ENCODE measurements around the gene OPCML. TPM values are rescaled to one million over a fixed set of nuclear protein-coding genes. Genes with fewer than 3 reads are reported as not detected.

OPCML gene
- total RNA-seq, 1 donor from 2014 or later: 0.58 TPM

GRCh38 chr11:132913886-132914285, 618.4 kb downstream of the OPCML start:
- no peak for DNase-seq (ENCODE audit: extremely low read depth, low read depth, low spot score)

GRCh38 chr11:132913295-132913694, 619.0 kb downstream of the OPCML start:
- DNase-seq (ENCODE audit: extremely low read depth, low read depth, low spot score): no peak

DNA sequence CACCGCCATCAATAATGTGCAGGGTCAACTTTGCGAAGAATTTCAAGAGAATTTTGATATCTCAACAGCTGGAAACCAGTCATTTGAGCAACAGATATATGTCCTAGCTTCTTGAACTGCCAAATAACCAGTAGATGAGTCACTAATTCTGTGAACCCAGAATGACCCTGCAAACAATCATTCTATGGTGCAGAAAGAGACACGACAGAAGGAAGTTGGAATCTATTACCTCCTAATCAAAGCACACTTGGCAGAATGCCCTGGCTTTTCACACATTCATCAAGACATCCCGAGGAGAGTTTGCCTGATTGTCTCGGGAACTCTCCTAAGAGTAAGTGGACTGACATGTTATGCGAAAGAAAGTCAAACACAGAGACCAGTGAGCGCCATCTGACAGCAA, 621.1 kb downstream of the OPCML start:
- no peak for DNase-seq (ENCODE audit: extremely low read depth, low read depth, low spot score)

- DNase-seq (ENCODE audit: extremely low read depth, low read depth, low spot score): no peak
Observed at GRCh38 chr11:132910011-132910760, 622.1 kb downstream of the OPCML start.

- DNase-seq (ENCODE audit: extremely low read depth, low read depth, low spot score): no peak
Observed at GRCh38 chr11:132909021-132909606, 623.2 kb downstream of the OPCML start.

DNA sequence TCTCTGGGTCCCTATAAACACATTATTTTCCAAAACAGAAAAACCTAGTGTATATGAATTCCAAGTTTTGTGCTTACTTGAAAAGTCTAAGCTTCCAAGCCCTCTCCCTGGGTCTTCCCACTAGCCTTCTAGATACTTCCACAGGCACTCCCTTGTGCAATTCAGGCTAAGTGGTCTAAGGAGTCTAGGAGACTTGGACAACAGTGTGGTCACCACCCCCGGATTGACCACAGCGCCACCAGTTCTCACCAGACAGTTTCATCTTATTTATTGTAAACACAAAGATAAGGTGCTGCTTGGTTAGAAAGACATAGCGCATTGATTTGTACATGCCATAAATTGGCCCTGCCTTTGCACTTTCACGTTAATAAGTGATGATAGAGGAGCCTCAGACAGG, 623.9 kb downstream of the OPCML start:
- DNase-seq (ENCODE audit: extremely low read depth, low read depth, low spot score): no peak

DNA sequence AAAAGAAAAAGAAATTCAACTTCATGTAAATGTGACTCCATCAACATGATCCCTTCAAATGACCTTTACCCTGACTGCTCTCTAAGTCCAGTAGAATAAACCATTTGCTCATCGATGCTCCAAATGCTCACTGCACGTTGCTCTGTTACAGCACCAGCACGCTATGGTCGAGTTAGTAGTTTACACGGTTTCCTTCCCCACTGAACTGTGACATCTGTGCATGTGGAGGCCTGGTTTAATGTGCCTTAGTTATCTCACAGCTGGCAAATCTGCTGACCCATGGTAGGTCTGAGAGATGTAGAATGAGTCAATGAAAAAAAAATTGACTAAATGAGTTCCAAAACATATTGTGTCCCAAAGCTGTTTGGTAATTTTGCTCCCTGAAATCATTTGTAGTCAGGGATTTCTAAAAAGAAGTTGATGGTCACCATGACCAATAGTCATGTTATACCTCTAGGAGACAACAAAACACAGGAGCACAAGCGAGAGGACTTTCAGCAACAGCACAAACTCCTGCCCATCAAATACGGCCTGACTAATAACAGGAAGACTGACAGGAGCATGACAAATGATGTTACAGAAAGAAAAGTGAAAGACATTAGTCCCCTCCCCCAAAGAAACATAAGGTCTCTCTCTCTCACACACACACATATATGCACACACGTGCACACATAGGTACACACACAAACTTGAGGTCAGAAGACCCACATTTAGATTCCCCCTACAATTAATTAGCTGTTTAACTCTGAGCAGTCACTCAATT, 624.5 kb downstream of the OPCML start:
- DNase-seq (ENCODE audit: extremely low read depth, low read depth, low spot score): no peak

- no peak for DNase-seq (ENCODE audit: extremely low read depth, low read depth, low spot score)
Observed at GRCh38 chr11:132904607-132905006, 627.7 kb downstream of the OPCML start.

DNA sequence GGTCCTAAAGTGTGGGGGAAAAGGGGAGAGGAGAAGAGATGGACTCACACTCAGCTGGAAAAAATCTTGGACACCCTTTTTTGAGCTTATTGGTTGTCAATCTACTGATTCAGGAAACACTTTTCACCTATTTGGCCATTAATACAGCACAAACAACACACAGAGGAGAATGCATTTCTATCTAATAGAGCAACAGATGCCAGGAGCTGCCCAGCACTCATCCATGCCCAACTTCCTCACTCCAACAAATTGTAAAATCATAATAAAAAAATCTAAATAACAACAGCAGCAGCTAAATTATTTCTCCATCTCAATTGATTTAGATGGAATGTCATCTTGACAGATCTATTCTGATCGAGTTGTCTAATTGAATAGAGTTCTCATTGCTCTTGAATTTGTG, 628.2 kb downstream of the OPCML start:
- DNase-seq (ENCODE audit: extremely low read depth, low read depth, low spot score): no peak

DNA sequence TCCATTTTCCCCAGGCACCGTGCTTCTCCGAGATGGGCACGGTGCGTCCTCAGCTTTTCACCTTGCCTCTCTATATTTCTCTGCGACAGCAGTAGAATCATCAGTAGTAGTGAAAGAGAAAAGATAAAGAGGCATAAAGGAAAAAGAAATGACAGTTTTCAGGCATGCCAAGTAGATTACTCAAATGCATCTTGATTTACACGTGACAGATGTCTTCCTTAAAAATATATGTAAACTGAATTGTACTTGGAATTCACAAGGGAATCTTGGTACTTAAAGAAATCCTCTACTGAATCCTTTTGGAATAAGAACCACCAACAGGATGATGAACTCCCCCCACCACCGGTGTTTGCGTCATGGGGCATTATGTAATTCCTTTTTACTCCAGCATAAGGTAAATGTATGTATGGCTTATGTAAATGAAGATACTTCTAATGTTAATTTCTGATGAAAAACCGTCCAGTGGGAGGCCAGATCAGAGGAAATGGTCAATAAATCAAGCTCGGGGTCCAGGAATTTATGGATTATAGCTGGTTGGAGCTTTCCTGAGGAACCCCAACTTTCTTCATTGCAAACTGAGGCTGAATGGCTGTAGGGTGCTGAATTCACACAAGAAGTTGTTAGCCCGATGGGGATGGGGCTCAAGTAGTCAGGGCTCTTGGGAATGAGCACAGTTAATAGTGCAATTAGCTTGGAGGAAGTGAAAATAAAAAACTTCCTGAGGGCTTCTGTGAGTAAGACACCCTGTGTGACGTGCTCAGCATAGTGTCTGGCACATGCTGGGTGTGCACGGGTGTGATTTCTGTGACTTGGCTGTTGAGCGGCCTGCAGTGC, 630.4 kb downstream of the OPCML start:
- no peak for DNase-seq (ENCODE audit: extremely low read depth, low read depth, low spot score)

DNA sequence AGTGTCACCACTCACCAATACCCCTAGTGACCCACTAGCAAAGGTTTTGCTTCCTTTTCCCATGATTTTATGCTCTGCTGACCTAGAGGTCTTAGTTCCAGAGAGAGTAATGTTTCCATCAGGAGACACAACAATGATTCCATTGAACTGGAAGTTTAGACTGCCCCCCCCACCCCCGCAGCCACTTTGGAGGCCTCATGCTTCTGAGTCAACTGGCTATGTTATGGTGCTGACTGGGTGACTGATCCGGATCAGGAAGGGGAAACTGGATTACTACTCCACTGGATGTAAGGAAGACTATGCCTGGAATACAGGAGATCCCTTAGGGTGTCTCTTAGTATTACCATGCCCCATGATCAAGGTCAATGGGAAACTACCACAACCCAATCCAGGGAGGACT, 633.6 kb downstream of the OPCML start:
- DNase-seq (ENCODE audit: extremely low read depth, low read depth, low spot score): no peak

DNA sequence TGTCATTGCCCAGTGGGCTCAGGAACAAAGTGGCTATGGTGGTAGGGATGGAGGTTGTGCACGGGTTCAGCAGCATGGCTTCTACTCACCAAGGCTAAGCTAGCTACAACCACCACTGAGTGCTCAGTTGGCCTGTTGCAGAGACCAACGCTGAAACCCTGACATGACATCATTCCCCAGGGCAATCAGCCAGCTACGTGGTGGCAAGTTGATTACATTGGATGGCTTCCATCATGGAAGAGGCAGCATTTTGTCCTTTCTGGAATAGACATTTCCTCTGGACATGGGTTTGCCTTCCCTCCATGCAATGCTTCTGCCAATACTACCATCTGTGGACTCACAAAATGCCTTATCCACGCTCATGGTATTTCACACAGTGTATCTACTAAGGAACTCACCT, 634.3 kb downstream of the OPCML start:
- DNase-seq (ENCODE audit: extremely low read depth, low read depth, low spot score): no peak

GRCh38 chr11:132895340-132895739, 637.0 kb downstream of the OPCML start:
- DNase-seq (ENCODE audit: extremely low read depth, low read depth, low spot score): no peak

GRCh38 chr11:132894606-132895005, 637.7 kb downstream of the OPCML start:
- no peak for DNase-seq (ENCODE audit: extremely low read depth, low read depth, low spot score)

DNA sequence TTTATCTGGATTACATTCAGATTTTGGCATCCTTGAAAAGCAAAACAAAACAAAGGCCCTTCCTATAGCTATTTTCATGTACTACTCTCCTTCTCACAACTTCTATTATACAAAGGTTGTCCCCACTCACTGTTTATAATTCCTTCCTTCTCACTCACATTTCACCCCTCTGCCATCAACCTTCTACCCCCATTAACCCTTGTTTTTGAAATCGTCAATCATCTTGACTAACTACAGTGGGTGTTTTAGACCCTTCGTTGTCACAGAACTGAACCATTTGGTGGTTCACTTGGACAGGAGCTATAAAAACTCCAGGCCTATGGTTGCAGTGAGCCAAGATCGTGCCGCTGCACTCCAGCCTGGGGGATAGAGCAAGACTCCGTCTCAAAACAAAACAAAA, 639.4 kb downstream of the OPCML start:
- no peak for DNase-seq (ENCODE audit: extremely low read depth, low read depth, low spot score)

DNA sequence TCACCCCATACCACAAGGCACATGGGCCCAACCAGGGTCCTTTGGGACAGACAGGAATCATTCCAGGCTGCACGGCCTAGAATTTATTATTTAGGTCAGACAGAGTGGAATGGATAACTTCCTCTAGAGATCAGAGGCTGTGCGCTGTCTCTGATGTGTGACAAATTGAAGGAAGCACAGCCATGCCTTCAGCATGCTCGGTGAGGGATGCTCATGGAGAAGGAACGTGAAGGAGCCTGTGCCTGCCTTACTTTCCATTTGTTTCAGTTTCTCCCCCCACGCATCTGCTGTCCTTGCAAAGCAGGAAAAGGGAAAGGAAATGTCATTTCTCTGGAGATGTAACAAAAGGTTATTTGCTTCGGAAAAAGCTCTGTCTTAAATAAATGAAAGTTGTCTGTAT, 644.1 kb downstream of the OPCML start:
- no peak for DNase-seq (ENCODE audit: extremely low read depth, low read depth, low spot score)

DNA sequence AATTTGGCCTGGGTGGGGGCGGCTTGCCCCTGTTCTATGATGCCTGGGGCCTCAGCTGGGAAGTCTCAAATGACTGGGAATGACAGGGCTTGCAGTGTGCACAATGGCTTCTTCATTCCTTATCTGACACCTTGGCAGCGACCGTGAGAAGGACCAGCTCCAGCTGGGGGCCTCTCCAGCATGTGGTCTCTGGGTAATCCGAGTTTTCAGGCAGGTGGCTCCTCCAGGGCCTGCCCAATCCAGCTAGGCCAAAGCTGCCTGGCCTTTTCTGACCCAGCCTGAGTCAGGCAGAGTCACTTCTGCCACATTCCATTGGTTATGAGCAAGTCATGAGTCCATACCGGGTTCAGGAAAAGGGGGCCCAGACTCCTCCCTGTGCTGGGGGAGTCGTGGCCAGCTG, 646.0 kb downstream of the OPCML start:
- no peak for DNase-seq (ENCODE audit: extremely low read depth, low read depth, low spot score)

- DNase-seq (ENCODE audit: extremely low read depth, low read depth, low spot score): no peak
Observed at GRCh38 chr11:132883241-132883640, 649.1 kb downstream of the OPCML start.

GRCh38 chr11:132881622-132882021, 650.7 kb downstream of the OPCML start:
- DNase-seq (ENCODE audit: extremely low read depth, low read depth, low spot score): no peak

- DNase-seq (ENCODE audit: extremely low read depth, low read depth, low spot score): no peak
Observed at GRCh38 chr11:132878111-132878510, 654.2 kb downstream of the OPCML start.

DNA sequence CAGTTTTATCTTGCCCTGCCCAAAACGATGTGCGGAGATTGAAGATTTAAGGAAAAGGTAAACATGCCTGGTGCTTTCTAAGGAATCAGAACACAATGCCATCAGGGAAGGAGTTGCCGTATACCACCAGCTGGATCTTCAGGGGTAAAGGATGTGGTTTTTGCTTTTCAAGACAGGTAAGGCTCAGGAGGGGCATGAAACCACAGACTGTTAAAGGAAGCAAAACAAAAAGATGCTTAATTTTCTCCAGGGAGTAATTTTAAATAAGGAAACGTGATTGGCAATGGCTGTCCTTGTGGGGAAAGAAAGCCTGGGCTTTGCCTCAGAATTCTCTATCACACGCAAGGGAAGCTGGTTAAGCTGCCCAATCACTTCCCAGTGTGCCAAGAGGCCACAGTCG, 655.6 kb downstream of the OPCML start:
- DNase-seq (ENCODE audit: extremely low read depth, low read depth, low spot score): no peak

Data from glomerular endothelial cell (primary cell).